DMS79 (cell line): ENCODE results near the gene LPCAT1.

Source experiments
- DNase-seq: peaks from one replicate; lab custom pipeline; 2025; lab: John Stamatoyannopoulos, UW

Gene LPCAT1

DNA sequence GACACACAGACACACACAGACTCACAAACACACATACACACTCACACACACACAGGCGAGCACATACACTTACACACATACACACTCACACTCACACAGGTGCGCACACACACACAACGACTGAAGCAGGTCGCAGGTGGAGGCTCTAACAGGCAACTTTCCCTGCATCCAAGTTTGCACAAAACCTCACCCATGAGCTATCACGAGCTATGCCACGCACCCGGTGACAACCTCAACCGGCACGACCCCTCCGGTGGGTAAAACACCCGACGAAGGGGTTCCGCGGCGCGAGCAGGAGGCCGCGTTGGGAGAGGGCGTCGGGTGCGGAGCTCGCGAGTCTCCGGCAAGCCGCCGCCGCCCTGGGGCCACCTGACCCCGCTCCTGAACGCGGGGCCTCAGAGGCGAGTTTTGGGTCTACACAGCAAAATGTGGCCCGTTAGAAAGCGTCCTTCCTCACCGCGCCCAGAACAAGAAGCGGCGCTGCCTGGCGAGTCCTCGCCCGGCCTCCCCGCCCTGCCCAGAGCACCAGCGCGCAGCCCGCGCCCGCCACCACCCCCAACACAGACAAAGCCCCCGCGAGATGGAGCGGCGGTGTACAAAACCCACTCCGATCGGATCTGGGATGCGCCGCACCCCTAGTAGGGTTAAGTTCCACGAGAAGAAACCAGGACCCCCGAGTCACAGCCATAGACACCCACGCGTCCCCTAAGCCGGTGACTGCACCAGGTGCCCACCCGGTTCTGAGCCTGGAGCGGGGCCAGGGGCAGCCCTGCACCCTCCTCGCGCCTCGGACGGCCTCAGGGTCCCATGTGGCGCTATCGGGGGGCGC is 79.2 kb downstream of the LPCAT1 start:
- DNase-seq: no peak

DNA sequence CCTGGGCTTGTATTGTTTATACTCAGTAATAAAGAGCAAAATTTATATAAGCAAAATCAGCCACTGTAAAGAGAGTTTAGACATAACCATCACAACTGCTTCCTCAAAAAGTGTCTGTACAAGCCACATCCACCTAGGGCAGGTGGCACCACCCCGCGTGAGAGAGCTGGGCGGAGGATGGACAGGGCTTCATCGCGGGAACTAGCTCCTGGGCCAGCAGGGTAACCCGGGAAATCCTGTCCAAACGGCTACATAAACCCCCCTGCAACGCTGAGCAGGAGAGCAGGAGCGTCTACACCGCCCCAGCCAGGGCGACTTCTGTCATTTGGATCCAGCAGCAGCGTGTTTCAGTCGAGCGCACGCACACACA is 79.8 kb downstream of the LPCAT1 start:
- no peak for DNase-seq

DNA sequence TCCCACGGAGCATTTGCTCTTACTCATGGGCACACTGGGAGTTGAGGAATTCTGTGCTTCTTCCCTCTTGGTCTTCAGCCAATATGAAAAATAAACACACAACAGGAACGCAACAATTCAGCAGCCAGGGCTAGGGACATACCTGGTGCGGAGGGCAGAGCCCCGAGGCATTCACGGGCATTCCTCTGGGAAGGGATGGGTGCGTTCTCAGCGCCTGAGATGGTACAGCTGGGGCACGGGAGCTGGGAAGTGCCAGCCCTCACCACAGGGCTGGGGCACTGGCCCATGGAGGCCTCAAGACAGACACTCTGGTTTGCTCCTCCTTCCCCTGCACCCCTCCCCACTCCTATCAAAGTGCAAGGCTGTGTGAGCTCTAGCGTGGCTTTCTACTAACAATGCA is 80.6 kb downstream of the LPCAT1 start:
- no peak for DNase-seq

DNA sequence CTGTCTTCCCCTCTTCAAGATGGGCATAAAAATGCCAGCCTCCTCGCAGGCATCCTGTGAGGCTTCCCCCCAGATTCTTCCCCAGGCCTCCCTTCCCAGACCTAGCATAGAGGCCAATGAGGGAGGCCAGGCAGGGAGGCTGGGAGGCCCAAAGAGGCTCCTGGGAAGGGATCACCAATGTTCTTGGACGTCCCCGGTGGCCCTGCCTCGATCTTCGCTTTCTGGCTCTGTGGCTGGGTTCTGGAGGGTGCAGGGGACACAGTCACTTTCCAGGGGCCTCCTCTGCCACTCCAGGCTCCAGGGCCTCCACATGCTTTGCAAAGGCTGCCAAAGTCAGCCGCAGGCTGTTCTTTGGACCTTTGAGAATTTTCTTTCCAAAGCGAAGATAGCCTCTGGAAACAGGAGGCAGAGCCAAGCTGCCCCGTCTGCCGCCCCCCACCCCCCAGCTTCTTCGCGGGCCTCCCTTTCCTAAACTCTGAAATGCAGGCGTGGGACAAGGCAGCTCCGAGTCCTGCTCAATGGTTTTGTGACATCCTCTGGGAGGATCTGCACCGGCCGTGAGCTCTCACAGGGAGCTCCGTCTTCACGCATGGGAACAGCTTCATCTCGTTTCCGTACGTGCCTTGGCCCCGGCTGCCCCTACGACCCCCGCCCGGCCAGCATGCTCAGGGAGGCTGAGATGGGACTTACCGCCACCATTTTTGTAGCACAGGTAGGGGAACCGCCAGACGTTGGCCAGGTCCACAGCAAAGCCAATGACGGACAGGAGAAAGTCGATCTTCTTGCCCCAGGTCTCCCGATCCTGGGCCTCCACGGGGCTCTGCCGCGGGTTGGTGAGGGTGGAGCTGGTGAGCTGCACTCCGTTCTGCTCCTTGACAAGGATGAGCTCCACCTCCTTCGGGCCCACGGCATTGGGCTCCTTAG is 81.3 kb downstream of the LPCAT1 start:
- no peak for DNase-seq

DNA sequence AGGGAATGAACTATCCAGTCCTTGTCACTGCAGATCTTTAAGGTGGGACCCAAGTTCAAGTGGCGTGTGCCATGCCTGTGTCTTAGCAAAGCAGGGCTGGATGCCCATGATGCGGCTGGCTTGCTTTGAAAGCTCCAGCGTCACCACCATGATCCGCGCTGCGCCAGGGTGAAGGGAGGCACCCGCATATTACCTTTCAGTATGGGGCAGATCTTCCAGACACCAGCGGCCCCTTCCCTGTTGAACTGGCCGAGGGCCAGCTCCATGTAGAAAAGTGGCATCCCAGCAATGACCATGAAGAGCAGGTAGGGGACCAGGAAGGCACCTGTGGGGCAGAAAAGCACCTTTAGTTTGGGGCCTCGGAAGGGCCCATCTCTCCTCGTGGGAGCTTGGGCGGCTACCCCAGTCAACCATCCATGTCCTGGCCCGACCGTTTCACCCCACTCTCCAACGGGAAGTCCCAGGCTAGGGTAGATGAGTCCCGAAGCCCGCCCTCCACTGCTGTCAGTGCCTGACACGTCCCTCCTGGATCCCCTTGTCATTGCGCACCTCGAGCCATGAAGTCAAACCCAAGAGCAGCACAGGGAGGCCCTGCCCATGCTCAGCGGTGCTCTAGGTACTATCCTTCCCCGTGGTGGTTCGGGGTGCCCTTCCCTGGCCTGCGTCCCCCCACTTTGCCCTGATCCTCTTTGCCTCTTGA is 82.4 kb downstream of the LPCAT1 start:
- no peak for DNase-seq

DNA sequence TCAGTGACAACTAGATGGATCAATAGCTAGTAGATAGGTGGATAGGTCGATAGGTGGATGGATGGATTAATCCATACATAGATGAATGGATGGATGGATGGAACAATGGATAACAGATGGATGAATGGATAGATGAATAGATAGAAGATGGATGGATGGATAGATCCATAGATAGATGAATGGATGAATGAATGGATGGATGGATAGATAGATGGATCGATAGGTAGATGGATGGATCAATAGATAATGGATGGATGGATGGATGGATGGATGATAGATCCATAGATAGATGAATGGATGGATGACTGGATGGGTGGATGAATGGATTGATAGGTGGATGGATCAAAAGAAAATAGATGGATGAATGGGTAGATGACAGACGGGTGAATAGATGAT is 83.7 kb downstream of the LPCAT1 start:
- DNase-seq: no peak

DNA sequence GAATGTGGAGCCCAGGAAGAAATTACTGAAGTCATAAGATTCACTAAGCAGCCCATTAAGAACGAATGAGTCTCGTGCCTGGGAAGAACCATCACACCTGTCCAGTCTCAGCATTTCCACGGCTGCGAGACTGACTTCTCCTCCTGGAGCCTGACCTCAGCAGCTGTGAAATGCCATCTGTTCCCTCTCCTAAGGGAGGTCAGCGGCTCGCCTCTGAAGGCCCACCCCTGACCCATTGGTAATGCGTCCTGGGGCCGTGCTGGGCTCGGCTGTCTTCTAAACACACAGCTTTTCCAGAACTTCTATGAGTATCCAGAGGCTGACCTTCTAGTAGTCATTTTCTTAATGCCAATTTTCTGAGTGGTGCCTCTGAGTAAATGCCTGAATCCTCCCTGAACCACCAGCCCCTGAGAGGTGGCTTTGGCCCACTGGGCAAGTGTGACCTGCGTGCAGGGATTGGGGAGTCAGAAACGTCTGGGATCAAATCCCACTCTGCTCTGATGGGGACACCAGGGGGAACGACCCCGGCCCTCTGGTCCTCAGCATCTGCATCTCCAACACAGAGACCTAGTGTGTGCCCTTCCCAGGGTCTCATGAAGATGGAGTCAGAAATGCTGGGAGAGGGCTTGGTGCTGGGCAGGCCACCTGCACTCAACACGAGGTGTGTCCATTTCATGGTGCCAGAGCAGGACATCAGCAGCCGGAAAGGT is 84.2 kb downstream of the LPCAT1 start:
- no peak for DNase-seq

DNA sequence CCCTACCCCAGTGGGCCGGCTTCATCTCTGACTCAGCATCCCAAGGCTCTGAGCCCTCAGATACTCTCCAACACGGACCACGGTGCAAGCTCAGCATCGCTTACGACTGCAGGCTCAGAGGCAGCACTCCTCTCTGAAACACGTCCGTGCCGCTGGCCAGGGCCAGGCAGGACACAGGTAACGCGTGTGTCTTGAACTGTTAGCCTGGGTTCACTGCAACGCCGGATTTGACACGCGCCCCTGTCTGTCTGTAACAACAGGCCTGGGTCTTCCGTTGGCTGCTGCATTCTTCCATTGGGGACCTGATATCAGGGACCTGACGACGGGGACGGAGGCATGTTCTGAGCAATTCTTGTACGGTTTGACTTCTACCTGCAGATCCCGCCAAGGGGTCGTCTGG is 84.9 kb downstream of the LPCAT1 start:
- no peak for DNase-seq

DNA sequence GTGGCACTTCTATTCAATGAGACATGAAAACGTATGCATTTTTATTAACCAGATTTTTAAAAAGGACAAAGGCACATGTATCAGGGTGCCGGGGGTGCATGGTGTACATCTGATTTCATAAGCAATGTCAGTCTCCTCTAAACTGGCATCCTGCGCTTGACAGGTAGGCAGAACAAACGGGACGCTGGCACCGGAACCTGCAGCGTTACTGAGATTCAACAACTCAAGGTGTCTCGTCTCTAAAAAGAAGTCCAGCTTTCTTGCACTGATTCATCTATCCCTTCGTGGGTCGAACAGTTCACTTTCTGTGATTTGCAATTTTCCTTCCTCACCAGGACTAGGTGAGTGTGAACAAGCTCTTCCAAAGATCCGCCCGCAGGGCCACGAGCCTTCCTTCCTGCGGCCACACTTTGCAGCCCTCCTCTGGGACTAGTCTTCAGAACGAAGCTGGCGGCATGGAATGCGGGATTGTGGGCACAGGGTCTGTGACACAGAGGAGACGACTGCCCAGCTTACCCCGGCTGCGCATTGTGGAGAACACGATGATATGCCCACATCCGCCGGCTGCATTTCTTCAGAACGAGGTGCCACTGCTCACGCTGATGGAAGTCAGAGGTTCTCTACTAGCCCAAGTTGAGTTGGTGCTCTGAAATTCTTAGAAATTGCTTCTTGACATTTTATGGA is 85.7 kb downstream of the LPCAT1 start:
- no peak for DNase-seq

DNA sequence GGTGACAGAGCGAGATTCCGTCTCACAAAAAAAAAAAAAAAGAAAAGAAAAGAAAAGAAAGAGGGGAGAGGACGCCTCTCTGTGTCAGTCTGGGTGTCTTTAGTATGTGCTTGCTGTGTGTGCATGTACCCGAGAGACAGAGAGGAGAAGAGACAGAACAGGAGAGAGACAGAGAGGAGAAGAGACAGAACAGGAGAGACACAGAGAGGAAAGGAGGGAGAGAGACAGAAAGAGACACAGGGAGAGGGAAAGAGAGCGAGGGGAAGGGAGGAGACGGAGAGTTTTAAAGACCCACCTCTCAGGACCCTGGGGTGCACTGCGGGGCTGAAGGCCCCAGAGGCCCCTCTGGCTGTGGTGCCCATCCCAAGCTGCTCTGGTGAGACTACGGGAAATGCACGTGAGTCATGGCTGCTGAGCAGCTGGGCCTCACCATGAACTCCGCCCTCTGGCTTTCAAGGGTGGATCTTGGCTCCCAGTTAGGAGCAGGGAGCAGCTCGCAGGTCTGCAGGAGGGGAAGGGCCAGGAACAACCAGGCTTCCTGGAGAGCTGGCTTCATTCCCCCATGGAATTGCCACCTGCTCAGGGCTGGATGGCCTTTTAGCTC is 86.4 kb downstream of the LPCAT1 start:
- no peak for DNase-seq

DNA sequence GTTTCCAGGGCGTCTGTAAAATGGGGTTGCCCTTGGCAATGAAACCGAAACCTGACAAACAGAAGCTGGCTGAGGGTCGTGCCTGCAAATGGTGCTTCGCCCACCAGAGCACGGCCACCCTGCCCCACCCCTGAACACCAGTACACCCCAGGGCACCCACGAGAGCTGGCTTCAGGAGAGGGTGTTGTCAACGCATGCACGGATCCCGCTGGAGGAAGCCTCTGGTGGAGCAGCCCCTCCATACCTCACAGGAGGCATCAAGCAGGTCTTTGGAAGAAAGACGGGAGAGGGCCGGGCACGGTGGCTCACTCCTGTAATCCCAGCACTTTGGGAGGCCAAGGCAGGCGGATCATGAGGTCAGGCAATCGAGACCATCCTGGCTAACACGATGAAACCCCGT is 87.1 kb downstream of the LPCAT1 start:
- DNase-seq: no peak

DNA sequence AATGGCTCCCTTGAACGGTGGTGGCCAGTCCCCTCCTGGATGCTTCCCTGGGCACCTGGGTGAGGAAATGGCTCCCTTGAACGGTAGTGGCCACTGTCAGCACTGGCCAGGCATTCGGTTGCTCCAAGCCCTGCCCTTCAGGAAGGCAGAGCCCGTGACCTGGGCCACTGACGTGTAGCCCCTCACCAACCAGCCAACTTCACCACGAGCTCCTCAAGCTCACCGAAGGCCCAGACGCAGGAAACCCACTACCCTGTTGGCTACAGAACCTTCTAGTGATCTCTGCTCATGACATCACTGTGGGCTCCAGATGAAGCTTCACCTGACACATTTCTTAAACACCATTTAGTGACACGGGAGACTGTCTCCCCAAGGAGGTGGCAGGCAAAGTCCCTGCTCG is 87.7 kb downstream of the LPCAT1 start:
- DNase-seq: no peak

DNA sequence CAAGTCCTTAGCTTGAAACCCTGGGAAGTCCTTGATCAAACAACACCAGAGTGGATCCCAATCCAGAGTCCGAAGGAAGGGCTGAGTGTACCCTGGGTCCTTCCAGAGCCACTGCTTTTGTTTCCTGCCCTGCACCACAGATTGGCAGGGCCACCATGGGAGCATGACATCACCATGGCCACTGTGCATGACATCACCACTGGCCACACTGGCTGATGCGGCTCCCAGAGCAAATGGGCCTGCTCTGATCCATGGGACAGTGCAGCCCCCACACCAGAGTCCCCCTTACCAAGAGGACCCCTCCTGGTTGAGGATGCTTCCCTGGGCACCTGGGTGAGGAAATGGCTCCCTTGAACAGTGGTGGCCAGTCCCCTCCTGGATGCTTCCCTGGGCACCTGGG is 88.4 kb downstream of the LPCAT1 start:
- no peak for DNase-seq

DNA sequence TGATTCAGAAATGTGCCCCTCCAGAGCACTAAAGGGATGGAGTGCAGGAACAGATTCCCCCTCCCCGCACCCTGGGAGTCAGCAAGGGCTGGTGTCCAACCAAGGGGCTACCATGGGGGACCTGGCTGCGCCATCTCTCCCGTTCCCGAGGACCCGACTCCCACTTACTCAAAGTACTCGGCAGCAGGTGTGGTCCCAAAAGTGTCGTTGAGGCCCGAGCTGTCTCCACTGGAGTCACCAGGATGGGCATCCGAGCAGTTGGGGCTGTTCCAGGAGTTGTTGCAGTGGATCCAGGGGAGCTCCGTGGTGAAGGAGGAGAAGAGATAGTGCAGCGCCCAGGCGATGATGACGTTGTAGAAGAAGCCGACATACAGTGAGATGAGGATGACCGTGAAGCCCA is 91.5 kb downstream of the LPCAT1 start:
- DNase-seq: no peak

DNA sequence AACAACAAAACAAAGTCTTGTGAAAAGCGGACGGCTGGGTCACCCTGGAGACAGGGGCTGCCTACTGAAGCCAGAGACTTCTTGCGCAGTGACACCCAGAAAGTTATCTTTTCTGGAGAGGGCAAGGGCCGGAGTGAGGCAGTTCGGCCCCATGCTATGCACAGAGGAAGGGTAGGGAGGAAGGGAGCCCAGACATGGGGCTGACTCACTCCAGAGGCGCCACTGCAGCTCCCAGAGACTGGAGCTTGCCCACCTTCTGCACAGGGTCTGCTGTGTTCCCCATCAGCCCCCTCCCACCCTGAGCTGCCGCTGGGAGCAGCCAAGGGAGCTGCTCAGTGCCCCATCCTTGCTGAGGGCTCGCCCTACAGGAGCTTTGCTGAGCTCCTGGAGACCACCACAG is 91.9 kb downstream of the LPCAT1 start:
- DNase-seq: no peak

DNA sequence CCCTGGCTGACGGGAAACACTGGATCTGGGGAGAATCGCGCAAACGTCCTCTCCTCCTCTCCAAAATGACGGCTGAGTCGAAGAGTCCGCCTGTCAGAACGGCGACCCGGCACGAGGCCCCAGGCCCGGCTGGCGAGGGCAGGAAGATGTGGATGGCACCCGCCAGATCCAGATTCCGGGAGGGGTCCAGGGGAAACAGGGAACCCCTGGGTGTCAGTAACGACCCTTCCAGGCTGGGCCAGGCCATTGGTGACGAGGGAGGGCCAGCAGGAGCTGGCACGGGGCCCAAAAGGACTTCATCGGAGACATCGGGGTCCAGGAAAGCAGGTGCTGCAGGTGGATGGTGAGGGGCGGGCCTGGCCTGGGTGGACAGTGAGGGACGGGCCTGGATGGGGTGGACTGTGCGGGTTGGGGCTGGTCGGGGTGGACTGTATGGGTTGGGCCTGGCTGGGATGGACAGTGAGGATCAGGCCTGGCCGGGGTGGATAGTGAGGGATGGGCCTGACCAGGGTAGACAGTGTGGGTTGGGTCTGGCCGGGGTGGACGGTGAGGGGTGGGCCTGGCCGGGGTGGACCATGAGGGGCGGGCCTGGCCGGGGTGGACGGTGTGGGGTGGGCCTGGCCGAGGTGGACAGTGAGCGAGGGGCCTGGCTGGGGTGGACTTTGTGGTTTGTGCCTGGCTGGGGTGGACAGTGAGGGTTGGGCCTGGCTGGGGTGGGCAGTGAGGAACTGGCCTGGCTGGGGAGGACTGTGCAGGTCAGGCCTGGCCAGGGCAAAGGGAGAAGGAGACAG is 92.5 kb downstream of the LPCAT1 start:
- DNase-seq: no peak

DNA sequence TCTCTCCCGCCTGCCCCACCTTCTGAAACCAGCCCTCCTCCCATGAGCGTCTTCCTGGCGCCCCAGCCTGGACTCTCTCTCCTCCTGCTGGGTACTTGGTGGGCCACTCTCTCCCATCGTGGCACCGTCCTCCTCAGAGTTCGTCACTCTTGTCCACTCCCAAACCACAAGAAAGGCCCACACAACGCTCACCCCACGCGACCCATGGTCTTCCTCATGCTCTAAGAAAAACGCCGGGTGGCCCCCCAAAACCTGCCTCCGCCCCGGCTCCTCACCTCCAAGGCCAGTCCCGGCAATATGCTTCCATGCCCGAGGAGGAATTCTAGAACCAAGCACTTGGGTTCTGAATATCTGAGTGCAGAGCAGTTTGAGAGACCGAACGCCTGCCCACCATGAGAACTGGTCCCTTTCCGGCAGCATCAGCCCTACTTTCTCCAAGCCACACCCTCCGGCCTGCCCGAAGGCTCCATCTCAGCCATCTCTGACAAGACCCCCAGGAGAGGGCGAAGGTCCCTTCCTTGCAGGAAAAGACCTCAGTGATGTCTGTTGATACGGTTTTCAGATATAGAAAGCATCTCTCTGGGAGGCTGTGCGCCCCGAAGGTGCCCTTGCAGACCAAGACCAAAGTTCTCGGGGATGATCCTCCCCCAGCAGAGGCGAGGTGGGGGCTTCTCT is 93.5 kb downstream of the LPCAT1 start:
- DNase-seq: no peak

DNA sequence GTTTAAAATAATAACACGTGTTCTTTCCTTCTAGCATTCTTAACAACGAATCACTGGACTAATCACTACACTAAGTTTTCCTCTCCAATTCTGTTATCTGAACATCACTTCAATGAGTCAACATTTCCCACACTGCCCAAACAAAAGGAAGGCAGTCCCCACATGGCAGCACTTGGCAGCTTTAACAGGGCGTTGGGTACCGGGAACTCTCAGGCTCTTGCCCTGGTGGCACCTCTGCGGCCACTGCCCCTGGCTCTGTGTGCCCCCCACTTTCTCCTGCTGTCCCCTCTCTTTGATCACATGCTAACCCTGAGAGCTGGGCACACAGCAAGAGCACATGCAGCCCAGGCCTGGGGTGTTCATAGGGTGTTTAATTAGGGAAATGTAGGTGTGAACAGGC is 94.3 kb downstream of the LPCAT1 start:
- no peak for DNase-seq

DNA sequence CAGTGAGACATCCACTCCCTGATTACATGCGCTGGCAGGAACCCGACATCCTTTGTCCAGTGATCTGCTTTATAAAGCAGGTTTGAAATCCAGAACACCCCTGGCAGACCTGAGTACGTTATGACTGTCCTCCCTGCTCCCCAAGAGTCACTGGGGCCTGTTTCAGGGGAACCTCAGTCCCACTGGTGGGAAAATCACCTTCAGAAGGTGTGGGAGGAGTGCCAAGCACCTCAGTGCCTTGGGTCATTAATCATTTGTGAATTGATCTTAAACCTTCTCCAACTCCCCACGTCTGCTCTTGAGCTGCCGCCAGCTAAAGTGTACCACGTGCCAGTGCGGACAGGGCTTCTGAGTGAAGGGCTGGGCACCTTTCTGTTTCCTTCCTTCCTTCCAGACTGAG is 94.7 kb downstream of the LPCAT1 start:
- DNase-seq: no peak

DNA sequence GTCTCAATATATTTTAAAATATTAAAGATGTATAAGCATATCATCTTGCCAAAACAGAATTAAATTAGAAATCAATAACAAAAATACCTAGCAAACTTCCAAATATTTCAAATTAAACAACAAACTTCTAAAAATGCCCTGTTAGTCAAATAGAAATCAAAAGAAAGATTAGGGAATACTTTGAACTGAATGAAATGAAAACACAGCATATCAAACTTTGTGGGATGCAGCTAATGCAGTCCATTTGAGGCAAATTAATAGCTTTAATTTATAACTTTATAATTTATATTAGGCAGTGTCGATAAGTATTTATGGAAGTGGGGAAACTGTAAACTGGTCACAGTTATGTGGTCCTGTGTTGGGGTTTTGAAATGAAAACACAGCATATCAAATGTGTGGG is 95.7 kb downstream of the LPCAT1 start:
- no peak for DNase-seq
